Omental fat pad (tissue), 4 donors: ENCODE measurements around the gene INPP5J. TPM values are rescaled to one million over a fixed set of nuclear protein-coding genes. Genes with fewer than 3 reads are reported as not detected.
A peak's percentile ranks its signal among the peaks of the same experiment; 100 is the strongest.

Experiments used
- ATAC-seq: fragments of 150-250 bp; one replicate; pipeline ENCODE4 v1.9.1; 2016; ENCODE audit warnings: mild to moderate bottlenecking, moderate library complexity; ENCODE audit not compliant: low FRiP score
- DNase-seq: peaks from one replicate; pipeline ENCODE4 v3.0.0-alpha.2; 2019; ENCODE audit warnings: low spot score
- total RNA-seq, 4 donors: library from RNA; depleted of rRNA; stranded (reverse); fragments of >200 nt; gene quantifications; one replicate each; pipeline ENCODE4 v1.1.0, GENCODE V29; 2016
- TF ChIP-seq, protein P1 (sequence below), 3 donors: fragments of 450-650 bp; IDR thresholded peaks; one replicate each; pipeline ENCODE4 v1.5.1; 2016 to 2017; ENCODE audit warnings: antibody characterized with exemption in 3 of 3, mild to moderate bottlenecking in 3 of 3, moderate library complexity in 2 of 3

Gene INPP5J
- total RNA-seq, 4 donors from 2014 or later, result 0.24 to 0.84 (median 0.42) TPM

DNA sequence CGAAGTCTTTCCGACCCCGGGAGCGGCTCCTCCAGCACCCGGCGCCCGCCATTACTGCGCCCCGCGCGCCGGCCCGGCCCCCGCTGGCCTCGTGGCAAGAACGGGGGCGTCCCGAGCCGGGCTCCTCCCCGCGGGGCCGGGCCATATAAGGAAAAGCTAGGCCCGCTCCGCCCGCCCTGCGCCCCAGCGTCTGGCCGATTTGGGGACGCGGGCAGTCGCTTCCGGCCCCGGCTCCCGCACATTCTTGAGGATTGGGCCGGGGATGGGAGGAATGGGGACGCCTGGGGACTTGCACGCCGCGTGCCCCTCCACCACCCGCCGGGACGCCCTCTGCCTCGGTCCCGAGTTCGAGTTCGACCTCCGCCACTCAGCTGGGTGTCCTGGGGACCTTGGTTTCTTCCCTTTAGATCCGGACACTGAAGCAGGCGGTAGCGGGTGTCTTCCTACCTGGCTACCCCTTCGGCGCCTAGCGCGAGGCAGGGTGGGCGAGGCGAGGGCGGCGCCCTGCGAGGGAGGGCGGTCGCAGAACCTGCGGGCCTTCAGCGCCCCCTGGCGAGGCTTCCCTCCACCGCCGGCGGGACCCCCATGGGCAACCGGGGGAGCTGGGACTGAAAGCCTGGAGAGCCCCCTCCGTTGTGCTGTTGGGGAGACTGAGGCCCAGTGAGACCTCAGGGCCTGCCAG lies 37.8 kb upstream of the INPP5J start:
- ATAC-seq, result peak; percentile 83
- DNase-seq, result peak; percentile 68

DNA sequence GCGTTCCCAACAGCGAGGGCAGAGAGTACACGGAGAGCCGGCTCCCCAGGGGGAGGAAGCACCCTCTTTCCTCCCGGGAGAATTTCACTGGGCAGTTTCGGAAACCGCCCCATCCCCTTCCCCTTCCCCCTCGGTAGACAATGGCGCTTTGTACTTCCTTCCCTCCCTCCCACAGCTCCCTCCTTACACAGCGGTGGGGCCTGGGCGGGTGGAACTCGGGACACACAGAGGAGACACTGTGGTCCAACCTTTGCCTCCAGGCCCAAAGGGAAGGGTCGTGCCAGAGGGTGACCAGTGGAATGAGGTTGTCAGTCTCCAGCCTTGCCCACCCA lies 37.3 kb upstream of the INPP5J start:
- ATAC-seq (no peak), DNase-seq (no peak)

More for the DNA sequence above, 37.8 kb upstream of the INPP5J start:
- TF ChIP-seq, protein P1, sequence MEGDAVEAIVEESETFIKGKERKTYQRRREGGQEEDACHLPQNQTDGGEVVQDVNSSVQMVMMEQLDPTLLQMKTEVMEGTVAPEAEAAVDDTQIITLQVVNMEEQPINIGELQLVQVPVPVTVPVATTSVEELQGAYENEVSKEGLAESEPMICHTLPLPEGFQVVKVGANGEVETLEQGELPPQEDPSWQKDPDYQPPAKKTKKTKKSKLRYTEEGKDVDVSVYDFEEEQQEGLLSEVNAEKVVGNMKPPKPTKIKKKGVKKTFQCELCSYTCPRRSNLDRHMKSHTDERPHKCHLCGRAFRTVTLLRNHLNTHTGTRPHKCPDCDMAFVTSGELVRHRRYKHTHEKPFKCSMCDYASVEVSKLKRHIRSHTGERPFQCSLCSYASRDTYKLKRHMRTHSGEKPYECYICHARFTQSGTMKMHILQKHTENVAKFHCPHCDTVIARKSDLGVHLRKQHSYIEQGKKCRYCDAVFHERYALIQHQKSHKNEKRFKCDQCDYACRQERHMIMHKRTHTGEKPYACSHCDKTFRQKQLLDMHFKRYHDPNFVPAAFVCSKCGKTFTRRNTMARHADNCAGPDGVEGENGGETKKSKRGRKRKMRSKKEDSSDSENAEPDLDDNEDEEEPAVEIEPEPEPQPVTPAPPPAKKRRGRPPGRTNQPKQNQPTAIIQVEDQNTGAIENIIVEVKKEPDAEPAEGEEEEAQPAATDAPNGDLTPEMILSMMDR (IDR thresholded peaks at IDR 0.05), result peak in 2 of 3 donors; percentile 33 to 76

DNA sequence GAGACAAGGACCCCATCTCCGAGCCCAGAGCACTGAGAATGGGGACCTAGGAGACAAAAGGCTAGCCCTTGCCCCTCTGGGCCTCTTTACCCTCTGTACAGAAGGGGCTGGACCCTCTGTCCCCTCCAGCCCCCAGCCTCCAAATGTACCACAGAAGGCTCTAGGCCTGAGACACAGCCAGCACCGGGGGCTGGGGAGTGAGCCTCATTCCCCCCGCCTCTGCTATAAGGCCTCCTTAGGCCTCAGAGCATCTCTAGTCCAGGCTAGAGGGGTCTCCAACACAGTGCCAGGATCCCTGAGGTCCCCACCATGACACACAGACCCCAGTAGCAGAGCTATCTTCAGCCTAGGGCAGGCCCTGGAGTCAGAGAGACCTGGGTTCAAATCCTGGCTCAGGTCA lies 36.8 kb upstream of the INPP5J start:
- no peak for ATAC-seq
- no peak for DNase-seq
- TF ChIP-seq, protein P1 (IDR thresholded peaks at IDR 0.05), result no peak

More for the DNA sequence above, 37.3 kb upstream of the INPP5J start:
- TF ChIP-seq, protein P1 (IDR thresholded peaks at IDR 0.05), result no peak

DNA sequence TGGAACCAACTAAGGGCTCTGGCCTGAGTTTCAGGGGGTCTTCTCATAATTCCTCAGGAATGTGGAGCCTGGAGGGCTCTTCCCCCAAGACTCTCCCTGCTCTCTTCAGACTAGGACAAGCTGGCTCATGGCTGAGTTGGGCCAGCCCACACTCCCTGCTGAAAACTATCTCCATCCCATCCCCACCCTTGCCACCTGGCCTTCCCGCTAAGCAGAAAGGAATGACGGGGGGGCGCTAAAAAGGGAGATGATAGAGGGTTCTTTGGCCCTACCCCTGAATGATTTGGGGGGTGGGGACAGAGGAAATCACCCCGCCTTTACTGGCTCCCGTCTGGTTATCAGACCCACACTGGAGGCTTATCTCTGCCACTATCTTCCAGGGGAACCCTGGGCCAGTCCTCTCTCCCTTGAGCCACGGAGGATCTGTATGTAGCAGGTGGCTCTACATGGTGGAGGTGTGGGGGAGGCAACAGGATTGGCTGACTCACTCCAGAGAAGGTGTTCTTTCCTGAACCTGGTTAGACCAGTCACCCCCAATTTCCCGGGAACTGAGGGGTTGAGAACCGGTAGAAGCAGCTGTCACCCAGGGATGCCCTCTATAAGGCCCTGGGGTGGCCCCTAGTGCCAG lies 35.9 kb upstream of the INPP5J start:
- no peak for ATAC-seq
- TF ChIP-seq, protein P1 (IDR thresholded peaks at IDR 0.05), result no peak
- DNase-seq, result no peak

DNA sequence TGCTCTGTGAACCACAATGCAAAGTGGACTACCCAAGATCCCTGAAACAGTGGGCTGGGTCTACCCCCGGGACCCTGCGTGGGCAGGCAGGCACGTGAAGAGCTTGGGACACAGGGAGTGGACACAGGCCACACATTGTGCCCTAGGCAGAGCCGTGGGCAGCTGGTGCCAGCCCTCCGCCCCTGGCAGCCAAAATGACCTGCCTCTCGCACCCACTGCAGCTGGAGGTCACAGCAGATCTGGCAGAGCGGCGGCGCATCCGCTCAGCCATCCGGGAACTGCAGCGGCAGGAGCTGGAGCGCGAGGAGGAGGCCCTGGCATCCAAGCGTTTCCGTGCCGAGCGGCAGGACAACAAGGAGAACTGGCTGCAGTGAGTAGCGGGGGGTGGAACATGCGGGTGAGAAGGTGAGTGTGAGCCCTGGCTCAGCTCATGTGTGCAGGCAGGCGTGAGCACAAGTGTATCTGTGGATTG lies 35.0 kb upstream of the INPP5J start:
- TF ChIP-seq, protein P1 (IDR thresholded peaks at IDR 0.05), result no peak
- DNase-seq, result no peak
- ATAC-seq, result no peak

DNA sequence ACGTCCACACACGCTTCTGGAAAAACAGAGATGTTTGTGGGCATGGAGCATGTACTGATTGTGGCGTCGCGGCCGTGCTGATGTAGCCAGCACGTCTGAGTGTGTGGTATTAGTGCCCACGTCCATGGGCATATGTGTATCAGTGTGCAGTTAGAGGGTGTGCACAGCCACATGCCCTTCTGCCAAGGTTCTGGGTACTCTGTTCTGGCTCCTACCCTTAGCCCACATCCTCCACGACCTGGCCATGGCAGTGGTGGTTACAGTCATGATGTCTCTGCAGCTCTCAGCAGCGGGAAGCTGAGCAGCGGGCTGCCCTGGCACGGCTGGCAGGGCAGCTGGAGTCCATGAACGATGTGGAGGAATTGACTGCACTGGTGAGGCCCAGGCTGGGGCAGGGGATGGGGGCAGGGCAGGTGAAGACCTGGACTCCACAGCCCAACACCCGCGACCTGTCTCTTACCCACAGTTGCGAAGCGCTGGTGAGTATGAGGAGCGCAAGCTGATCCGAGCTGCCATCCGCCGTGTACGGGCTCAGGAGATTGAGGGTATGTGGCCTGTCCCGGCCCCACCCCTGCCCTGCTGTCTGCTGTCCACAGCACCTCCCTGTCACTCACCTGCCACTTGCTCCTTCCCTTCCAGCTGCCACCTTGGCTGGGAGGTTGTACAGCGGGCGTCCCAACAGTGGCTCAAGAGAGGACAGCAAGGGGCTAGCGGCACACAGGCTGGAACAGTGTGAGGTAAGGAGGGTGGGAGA lies 34.4 kb upstream of the INPP5J start:
- TF ChIP-seq, protein P1 (IDR thresholded peaks at IDR 0.05), result no peak
- ATAC-seq, result no peak
- no peak for DNase-seq
